Progenitor cell of endocrine pancreas (in vitro differentiated cells): ENCODE results near the gene ABCB6. TPM values are rescaled to one million over a fixed set of nuclear protein-coding genes. Genes with fewer than 3 reads are reported as not detected.

Experiments
- DNase-seq: peaks from one replicate; pipeline ENCODE4 v3.0.0; 2021; ENCODE audit warnings: low spot score; ENCODE audit not compliant: unreplicated experiment
- H3K27ac Mint-ChIP-seq: 2 replicates; pipeline ENCODE4 v1.8.0; 2021; ENCODE audit warnings: mild to moderate bottlenecking, moderate library complexity, mixed read lengths
- H3K27me3 Mint-ChIP-seq: 2 replicates; pipeline ENCODE4 v1.8.0; 2021; ENCODE audit warnings: mixed read lengths
- H3K36me3 Mint-ChIP-seq: 2 replicates; pipeline ENCODE4 v1.8.0; 2022; ENCODE audit warnings: mixed read lengths; ENCODE audit not compliant: insufficient read depth
- H3K4me1 Mint-ChIP-seq: 2 replicates; pipeline ENCODE4 v1.8.0; 2021; ENCODE audit warnings: low read depth, mixed read lengths
- H3K4me3 Mint-ChIP-seq: 2 replicates; pipeline ENCODE4 v1.8.0; 2021; ENCODE audit warnings: low read depth, mild to moderate bottlenecking, moderate library complexity, mixed read lengths
- H3K9me3 Mint-ChIP-seq: 2 replicates; pipeline ENCODE4 v1.8.0; 2021; ENCODE audit warnings: low read depth, mixed read lengths
- total RNA-seq: library from RNA; stranded (reverse); gene quantifications from 2 replicates; pipeline ENCODE4 v1.2.1, GENCODE V29; 2021
- TF ChIP-seq, protein P1 (sequence below): fragments of 200-600 bp; sonication (generic); IDR thresholded peaks from one replicate; pipeline ENCODE4 v1.5.0; 2021; ENCODE audit warnings: antibody characterized with exemption, mild to moderate bottlenecking; ENCODE audit not compliant: unreplicated experiment

ABCB6 gene
- total RNA-seq, 1 donor from 2014 or later = 26.7 TPM

DNA sequence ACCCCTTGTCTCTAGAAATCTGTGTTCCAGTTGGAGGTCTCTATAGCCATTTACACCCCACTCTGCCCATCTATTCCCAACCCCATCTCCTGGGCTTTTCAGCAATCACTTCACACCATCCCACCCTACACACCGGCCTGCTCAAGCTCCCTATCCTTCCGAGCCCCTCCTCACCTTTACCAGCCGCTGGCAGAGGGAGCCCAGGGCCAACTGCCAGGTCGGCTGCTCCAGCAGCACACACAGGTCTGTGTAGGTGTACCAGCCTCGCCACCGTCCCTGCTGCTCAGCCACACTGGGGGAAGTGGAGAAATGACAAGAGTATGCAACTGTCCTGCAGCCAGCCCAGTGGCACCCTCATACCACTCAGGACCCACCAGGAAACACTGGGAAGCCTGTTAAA lies 45.6 kb downstream of the ABCB6 start:
- no peaks in the 10 kb centered on the region for H3K9me3 Mint-ChIP-seq
- H3K4me1 Mint-ChIP-seq = peaks cover 13% of the 10 kb centered on the region
- TF ChIP-seq, protein P1, sequence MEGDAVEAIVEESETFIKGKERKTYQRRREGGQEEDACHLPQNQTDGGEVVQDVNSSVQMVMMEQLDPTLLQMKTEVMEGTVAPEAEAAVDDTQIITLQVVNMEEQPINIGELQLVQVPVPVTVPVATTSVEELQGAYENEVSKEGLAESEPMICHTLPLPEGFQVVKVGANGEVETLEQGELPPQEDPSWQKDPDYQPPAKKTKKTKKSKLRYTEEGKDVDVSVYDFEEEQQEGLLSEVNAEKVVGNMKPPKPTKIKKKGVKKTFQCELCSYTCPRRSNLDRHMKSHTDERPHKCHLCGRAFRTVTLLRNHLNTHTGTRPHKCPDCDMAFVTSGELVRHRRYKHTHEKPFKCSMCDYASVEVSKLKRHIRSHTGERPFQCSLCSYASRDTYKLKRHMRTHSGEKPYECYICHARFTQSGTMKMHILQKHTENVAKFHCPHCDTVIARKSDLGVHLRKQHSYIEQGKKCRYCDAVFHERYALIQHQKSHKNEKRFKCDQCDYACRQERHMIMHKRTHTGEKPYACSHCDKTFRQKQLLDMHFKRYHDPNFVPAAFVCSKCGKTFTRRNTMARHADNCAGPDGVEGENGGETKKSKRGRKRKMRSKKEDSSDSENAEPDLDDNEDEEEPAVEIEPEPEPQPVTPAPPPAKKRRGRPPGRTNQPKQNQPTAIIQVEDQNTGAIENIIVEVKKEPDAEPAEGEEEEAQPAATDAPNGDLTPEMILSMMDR = no peak
- H3K27me3 Mint-ChIP-seq = no peaks in the 10 kb centered on the region
- H3K27ac Mint-ChIP-seq = no peak overlapping the region
- no peak for DNase-seq
- peaks cover 4% of the 10 kb centered on the region for H3K36me3 Mint-ChIP-seq
- H3K4me3 Mint-ChIP-seq = no peak overlapping the region

DNA sequence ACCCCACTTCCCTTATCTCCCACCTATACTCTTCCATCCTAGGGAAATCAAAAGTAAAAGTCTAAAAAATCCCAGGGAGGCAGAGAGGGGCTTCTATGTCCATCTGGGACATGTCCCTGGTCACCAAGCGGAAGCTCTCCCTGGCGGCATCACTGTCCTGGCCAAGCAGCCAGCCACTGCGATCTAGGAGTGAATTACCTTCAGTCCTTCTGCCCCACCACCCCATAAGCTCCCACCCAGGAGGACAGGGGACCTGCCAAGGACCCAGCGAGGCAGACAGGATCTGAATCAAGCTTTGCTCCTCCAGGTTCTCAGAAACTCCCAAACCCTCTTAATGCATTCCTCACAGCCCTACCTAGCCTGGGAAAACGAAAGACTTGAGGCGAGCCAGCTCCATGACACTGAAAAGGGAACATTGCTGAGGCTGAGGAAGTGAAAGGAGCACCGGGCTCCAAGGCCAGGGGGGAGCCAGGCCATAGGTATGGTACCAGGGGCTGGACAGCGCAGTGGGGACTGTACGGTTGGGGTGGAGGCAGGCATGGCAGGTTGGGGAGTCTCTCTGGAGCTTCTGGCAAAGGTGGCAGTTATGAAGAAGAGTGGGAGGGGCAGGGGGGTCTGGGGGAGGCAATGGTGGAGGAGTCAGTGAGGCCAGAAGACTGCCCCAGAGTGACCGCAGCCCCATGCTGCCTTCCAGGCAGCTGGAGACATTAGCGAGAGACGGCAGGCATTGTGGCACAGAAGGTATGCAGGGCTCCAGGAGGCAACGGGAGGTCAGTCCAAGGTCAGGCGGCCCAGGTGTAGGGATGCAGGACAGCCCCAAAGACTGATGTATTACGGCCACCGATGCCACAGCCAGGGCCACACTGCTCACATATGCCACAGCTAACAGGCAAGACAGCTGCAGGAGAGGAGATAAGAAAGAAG lies 46.3 kb downstream of the ABCB6 start:
- Mint-ChIP-seq H3K4me3 (no peak overlapping the region), H3K9me3 (no peaks in the 10 kb centered on the region), H3K27me3 (no peaks in the 10 kb centered on the region), H3K36me3 (peaks cover 4% of the 10 kb centered on the region), H3K27ac (no peak overlapping the region), H3K4me1 (peaks cover 11% of the 10 kb centered on the region)
- no peak for DNase-seq
- TF ChIP-seq, protein P1 = no peak

DNA sequence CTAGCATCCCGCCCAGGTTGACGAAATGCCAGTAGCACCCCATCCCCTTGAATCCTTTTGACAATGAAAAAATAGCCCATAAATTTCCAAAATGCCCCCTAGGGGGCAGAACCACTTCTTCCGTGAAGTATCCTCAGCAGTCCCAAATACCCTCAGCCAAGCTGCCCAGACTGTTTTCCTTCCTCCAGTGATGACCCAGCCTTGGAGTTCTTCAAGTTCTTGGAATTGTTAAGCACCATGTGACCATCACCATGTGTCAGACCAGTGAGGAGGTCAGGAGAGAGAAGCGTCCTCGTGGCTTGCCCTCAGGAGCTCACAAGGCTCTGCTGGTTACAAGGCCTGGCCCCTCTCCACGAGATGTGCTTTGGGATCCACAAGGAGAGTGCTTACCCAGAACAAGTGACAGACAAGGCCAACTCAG lies 47.5 kb downstream of the ABCB6 start:
- no peak for DNase-seq
- peaks cover 8% of the 10 kb centered on the region for H3K4me1 Mint-ChIP-seq

DNA sequence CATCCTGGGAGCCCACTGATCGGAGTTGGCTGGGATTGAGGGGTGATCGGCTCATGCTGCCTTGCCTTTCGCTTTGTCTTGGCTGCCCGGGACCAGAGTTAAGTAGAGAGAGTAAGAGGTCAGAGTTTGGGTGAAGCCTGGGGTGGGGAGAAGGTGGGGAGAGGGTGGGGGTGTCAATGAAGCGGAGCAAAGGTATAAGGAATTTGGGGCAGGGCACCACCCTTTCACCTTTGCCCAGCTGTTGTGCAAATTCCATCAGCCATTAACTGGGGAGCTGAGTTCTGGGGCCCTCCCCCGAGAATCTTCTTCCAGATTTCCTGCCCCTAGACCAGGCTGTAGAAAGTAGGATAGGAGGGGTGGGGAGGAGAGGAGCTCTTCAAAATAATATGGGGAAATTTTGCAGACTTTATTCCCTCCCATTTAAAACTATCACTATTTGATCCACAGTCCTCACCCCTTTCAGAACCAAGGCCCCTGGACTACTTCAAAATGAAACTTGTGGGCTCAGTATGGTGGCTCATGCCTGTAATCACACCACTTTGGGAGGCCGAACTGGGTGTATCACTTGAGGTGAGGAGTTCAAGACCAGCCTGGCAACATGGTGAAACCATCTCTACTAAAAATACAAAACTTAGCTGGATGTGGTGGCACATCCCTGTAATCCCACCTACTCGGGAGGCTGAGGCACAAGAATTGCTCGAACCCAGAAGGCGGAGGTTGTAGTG lies 48.7 kb downstream of the ABCB6 start, which contains the start of gene SLC23A3:
SLC23A3 (minus strand) TSS at position 100 of the 725 bp plus-strand sequence; CDS start at position 55, 45 bp downstream.
- peaks cover 4% of the 10 kb centered on the region for H3K36me3 Mint-ChIP-seq
- no peak within 1 kb of the TSS for H3K4me3 Mint-ChIP-seq
- no peak within 1 kb of the TSS for H3K27ac Mint-ChIP-seq
- H3K9me3 Mint-ChIP-seq = no peaks in the 10 kb centered on the region
- TF ChIP-seq, protein P1 = no peak
- DNase-seq = no peak
- H3K27me3 Mint-ChIP-seq = no peaks in the 10 kb centered on the region
- peaks cover 2% of the 10 kb centered on the region for H3K4me1 Mint-ChIP-seq

More for the DNA sequence above, 47.5 kb downstream of the ABCB6 start:
- Mint-ChIP-seq H3K9me3 (no peaks in the 10 kb centered on the region), H3K4me3 (no peak overlapping the region), H3K36me3 (peaks cover 4% of the 10 kb centered on the region), H3K27me3 (no peaks in the 10 kb centered on the region), H3K27ac (peak overlapping the region; percentile 48)
- TF ChIP-seq, protein P1 = peak; percentile 77

DNA sequence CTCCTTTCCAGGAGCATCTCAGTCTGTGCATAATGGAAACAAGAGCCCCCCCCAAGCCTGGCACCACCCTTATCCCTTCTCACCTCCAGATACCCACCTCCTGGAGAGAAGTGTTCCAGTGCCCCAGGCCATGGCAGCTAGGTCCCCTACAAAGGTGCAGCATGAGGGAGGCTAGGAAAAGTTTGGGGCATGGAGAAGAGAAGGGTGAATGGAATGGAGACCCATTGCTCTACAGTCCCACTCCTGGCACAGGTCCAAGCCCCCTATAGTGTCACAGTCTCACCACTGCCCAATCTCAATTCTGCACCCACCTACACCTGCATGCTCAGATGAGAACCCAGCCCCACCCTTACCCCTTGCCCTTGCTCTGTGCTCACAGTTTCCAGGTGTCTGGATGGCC lies 49.8 kb downstream of the ABCB6 start:
- TF ChIP-seq, protein P1 = no peak
- Mint-ChIP-seq H3K27me3 (no peaks in the 10 kb centered on the region), H3K9me3 (no peaks in the 10 kb centered on the region), H3K27ac (no peak overlapping the region), H3K36me3 (peaks cover under 1% of the 10 kb centered on the region), H3K4me1 (no peaks in the 10 kb centered on the region), H3K4me3 (no peak overlapping the region)
- DNase-seq = no peak
